ENCODE data around the gene MPEG1.

- TF ChIP-seq, protein P1, sequence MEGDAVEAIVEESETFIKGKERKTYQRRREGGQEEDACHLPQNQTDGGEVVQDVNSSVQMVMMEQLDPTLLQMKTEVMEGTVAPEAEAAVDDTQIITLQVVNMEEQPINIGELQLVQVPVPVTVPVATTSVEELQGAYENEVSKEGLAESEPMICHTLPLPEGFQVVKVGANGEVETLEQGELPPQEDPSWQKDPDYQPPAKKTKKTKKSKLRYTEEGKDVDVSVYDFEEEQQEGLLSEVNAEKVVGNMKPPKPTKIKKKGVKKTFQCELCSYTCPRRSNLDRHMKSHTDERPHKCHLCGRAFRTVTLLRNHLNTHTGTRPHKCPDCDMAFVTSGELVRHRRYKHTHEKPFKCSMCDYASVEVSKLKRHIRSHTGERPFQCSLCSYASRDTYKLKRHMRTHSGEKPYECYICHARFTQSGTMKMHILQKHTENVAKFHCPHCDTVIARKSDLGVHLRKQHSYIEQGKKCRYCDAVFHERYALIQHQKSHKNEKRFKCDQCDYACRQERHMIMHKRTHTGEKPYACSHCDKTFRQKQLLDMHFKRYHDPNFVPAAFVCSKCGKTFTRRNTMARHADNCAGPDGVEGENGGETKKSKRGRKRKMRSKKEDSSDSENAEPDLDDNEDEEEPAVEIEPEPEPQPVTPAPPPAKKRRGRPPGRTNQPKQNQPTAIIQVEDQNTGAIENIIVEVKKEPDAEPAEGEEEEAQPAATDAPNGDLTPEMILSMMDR (IDR thresholded peaks at IDR 0.05): no peak
- TF ChIP-seq, protein P2, sequence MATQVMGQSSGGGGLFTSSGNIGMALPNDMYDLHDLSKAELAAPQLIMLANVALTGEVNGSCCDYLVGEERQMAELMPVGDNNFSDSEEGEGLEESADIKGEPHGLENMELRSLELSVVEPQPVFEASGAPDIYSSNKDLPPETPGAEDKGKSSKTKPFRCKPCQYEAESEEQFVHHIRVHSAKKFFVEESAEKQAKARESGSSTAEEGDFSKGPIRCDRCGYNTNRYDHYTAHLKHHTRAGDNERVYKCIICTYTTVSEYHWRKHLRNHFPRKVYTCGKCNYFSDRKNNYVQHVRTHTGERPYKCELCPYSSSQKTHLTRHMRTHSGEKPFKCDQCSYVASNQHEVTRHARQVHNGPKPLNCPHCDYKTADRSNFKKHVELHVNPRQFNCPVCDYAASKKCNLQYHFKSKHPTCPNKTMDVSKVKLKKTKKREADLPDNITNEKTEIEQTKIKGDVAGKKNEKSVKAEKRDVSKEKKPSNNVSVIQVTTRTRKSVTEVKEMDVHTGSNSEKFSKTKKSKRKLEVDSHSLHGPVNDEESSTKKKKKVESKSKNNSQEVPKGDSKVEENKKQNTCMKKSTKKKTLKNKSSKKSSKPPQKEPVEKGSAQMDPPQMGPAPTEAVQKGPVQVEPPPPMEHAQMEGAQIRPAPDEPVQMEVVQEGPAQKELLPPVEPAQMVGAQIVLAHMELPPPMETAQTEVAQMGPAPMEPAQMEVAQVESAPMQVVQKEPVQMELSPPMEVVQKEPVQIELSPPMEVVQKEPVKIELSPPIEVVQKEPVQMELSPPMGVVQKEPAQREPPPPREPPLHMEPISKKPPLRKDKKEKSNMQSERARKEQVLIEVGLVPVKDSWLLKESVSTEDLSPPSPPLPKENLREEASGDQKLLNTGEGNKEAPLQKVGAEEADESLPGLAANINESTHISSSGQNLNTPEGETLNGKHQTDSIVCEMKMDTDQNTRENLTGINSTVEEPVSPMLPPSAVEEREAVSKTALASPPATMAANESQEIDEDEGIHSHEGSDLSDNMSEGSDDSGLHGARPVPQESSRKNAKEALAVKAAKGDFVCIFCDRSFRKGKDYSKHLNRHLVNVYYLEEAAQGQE (IDR thresholded peaks at IDR 0.05; ENCODE audit: insufficient read depth in 1 of 2, low read depth in 2 of 2, low read length in 1 of 2): no peak
- no peak for TF ChIP-seq SIN3A (IDR thresholded peaks at IDR 0.05; ENCODE audit: borderline replicate concordance, insufficient read depth, low read depth, low read length)
- TF ChIP-seq POLR2AphosphoS5 (IDR thresholded peaks at IDR 0.05; ENCODE audit: low read depth, low read length): no peak
- no peak for TF ChIP-seq TCF7L2 (IDR thresholded peaks at IDR 0.05; ENCODE audit: low read depth, low read length)
Observed at GRCh38 chr11:59223177-59223576, 10.4 kb upstream of the MPEG1 start.

Measured in Panc1 (cell line).